Measurements from ENCODE around the gene VGLL4.

Gene VGLL4

GRCh38 chr3:11592445-11593298 lies 51.0 kb downstream of the VGLL4 start:
- ATAC-seq, result peak; percentile 71
- TF ChIP-seq TCF4 (CRISPR knock-in tag; IDR thresholded peaks at IDR 0.05; ENCODE audit: borderline replicate concordance) (no peak), TOX (CRISPR knock-in tag; IDR thresholded peaks at IDR 0.05; ENCODE audit: borderline replicate concordance) (no peak), GLIS3 (CRISPR knock-in tag; IDR thresholded peaks at IDR 0.05) (no peak), ARNTL (CRISPR knock-in tag; IDR thresholded peaks at IDR 0.05; ENCODE audit: borderline replicate concordance, low read depth) (no peak), ZNF565 (CRISPR knock-in tag; conservative IDR thresholded peaks at IDR 0.05; ENCODE audit: low read depth) (no peak), CSDC2 (CRISPR knock-in tag; IDR thresholded peaks at IDR 0.05) (no peak), SNAI2 (CRISPR knock-in tag; IDR thresholded peaks at IDR 0.05) (no peak), ZC3H10 (CRISPR knock-in tag; IDR thresholded peaks at IDR 0.05) (no peak)

DNA sequence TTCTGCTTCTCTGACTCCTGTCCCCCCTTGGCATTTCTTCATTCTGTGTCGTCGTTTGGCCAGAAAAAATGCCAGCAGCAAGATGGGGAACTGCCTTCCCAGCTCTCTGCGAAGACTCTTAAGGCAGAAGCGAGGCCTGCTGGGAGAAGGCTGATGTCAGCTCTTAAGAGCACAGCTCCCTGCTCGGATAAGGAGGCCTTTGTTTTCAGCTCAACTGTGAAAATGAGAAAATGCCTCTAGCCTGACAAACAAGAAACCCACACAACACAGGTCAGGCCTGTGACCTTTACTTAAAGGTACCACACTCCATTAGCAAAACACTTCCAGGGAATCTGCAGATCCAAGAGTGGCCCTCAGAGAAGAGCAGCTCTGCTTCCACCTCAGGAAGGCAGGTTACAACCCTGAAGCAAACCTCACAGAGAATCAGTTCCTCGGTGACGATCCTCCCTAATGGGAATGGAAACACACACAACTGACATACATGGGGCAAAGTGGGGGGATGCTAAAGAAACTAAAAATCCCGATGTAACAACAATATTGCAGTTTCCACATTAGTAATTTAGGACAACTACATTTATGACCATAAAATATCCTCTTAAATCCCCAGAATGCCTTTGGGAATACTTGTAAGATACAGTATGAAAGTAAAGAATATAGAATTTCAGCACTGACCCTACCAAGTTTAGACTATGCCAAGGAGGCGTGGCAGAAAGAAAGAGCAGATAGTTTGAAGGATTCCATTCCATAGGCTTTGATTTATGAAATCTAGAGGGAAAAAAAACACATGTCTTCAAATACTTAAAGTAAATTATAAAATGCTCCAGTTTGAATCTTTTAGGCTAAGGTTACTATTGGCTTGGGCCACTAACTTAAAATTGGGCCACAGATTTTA lies 52.1 kb downstream of the VGLL4 start:
- ATAC-seq, result peak; percentile 72
- TF ChIP-seq, protein P1, sequence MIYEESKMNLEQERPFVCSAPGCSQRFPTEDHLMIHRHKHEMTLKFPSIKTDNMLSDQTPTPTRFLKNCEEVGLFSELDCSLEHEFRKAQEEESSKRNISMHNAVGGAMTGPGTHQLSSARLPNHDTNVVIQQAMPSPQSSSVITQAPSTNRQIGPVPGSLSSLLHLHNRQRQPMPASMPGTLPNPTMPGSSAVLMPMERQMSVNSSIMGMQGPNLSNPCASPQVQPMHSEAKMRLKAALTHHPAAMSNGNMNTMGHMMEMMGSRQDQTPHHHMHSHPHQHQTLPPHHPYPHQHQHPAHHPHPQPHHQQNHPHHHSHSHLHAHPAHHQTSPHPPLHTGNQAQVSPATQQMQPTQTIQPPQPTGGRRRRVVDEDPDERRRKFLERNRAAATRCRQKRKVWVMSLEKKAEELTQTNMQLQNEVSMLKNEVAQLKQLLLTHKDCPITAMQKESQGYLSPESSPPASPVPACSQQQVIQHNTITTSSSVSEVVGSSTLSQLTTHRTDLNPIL (CRISPR knock-in tag; IDR thresholded peaks at IDR 0.05; ENCODE audit: low read depth), result no peak
- no peak for TF ChIP-seq TOX (CRISPR knock-in tag; IDR thresholded peaks at IDR 0.05; ENCODE audit: borderline replicate concordance)
- no peak for TF ChIP-seq PATZ1 (CRISPR knock-in tag; IDR thresholded peaks at IDR 0.05; ENCODE audit: borderline replicate concordance)
- TF ChIP-seq, protein P2, sequence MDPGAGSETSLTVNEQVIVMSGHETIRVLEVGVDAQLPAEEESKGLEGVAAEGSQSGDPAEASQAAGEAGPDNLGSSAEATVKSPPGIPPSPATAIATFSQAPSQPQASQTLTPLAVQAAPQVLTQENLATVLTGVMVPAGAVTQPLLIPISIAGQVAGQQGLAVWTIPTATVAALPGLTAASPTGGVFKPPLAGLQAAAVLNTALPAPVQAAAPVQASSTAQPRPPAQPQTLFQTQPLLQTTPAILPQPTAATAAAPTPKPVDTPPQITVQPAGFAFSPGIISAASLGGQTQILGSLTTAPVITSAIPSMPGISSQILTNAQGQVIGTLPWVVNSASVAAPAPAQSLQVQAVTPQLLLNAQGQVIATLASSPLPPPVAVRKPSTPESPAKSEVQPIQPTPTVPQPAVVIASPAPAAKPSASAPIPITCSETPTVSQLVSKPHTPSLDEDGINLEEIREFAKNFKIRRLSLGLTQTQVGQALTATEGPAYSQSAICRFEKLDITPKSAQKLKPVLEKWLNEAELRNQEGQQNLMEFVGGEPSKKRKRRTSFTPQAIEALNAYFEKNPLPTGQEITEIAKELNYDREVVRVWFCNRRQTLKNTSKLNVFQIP (CRISPR knock-in tag; IDR thresholded peaks at IDR 0.05; ENCODE audit: borderline replicate concordance, low read depth), result no peak
- no peak for TF ChIP-seq GLIS3 (CRISPR knock-in tag; IDR thresholded peaks at IDR 0.05)
- TF ChIP-seq PPARA (CRISPR knock-in tag; IDR thresholded peaks at IDR 0.05; ENCODE audit: borderline replicate concordance), result no peak
- TF ChIP-seq ISL1 (CRISPR knock-in tag; IDR thresholded peaks at IDR 0.05), result no peak

DNA sequence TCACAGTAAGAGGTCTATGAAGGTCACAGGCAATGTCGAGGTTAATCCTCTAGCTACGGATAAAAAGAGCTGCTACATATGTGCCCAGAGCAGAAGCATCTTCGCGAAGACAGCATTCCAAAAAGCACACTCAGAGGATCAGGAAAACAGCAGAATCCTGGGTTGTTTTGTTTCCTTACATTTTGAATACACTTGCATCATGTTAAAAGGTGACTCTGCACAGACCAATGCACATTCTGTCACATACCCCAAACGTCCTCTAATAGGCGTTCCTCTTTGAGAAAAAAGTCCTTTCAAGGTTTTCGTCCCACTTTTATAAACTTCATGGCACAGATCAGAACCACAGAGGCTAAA lies 52.7 kb downstream of the VGLL4 start:
- ATAC-seq, result peak; percentile 24
- TF ChIP-seq PPARA (CRISPR knock-in tag; IDR thresholded peaks at IDR 0.05; ENCODE audit: borderline replicate concordance) (no peak), ESRRG (CRISPR knock-in tag; IDR thresholded peaks at IDR 0.05) (no peak)

DNA sequence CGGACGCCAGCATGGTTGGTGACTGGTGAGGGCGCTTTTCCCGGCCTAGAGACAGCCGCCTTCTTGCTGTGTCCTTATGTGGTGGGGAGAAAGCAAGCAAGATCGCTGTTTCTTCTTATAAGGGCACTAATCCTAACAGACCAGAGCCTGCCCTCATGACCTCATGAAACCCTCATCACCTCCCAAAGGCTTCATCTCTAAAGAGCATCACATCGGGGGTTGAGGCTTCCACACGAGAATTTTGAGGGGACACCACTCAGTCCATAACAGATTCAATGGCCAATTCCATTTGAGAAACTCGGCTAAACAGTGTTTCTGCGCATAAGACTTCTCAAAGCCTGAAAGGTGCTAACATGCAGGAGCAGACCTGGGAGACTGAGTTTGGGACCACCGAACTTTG lies 54.0 kb downstream of the VGLL4 start:
- TF ChIP-seq BACH2 (CRISPR knock-in tag; IDR thresholded peaks at IDR 0.05; ENCODE audit: borderline replicate concordance) (no peak), ISL1 (CRISPR knock-in tag; IDR thresholded peaks at IDR 0.05) (no peak), PATZ1 (CRISPR knock-in tag; IDR thresholded peaks at IDR 0.05; ENCODE audit: borderline replicate concordance) (no peak), RARB (CRISPR knock-in tag; IDR thresholded peaks at IDR 0.05) (no peak), CSRNP3 (CRISPR knock-in tag; IDR thresholded peaks at IDR 0.05) (no peak), TOX (CRISPR knock-in tag; IDR thresholded peaks at IDR 0.05; ENCODE audit: borderline replicate concordance) (no peak), ZFP3 (CRISPR knock-in tag; IDR thresholded peaks at IDR 0.05) (no peak)
- no peak for ATAC-seq

Measured in SK-N-SH treated with all-trans-retinoic acid at 6 μM for 48 hours (cell line).